ENCODE data around the gene PDZD11. TPM values are rescaled to one million over a fixed set of nuclear protein-coding genes. Genes with fewer than 3 reads are reported as not detected.
"Not testable (repeated sequence)": the region's sequence is repeated elsewhere in the genome, so short reads cannot be mapped to it uniquely, and the experiment has no call there.

Gene PDZD11
- total and polyA plus RNA-seq, 5 donors from 2014 or later: 18.7 to 84.3 (median 56.7) TPM

GRCh38 chrX:70279081-70279480 lies 10.6 kb downstream of the PDZD11 start:
- H3K4me1 Mint-ChIP-seq: no peaks in the 10 kb centered on the region
- DNase-seq: no peak
- H3K27me3 Mint-ChIP-seq: no peaks in the 10 kb centered on the region
- no peaks in the 10 kb centered on the region for H3K9me3 Mint-ChIP-seq
- H3K27ac Mint-ChIP-seq: peak overlapping the region in 1 of 3 donors; percentile 76
- no peaks in the 10 kb centered on the region for H3K9me3 ChIP-seq (ENCODE audit: control insufficient read depth in 2 of 2, low read length in 2 of 2)
- ATAC-seq (ENCODE audit: low read depth in 2 of 2): no peak
- no peak overlapping the region for H3K4me3 Mint-ChIP-seq
- H3K27me3 ChIP-seq (ENCODE audit: control insufficient read depth, insufficient read depth, low read length): no peaks in the 10 kb centered on the region
- no peak overlapping the region for H3K27ac ChIP-seq (ENCODE audit: insufficient read depth, low read length, poor library complexity, severe bottlenecking)
- H3K36me3 Mint-ChIP-seq: peaks cover 4% of the 10 kb centered on the region
- no peaks in the 10 kb centered on the region for H3K4me1 ChIP-seq (ENCODE audit: control insufficient read depth, insufficient read depth, low read length, poor library complexity, severe bottlenecking)
- H3K36me3 ChIP-seq (ENCODE audit: control insufficient read depth, insufficient read depth, low read length): no peaks in the 10 kb centered on the region
- H3K4me3 ChIP-seq (ENCODE audit: low read depth, low read length): no peak overlapping the region

- not testable (repeated sequence) for H3K4me3 ChIP-seq (ENCODE audit: low read depth, low read length); H3K4me3 Mint-ChIP-seq; H3K27me3 Mint-ChIP-seq; H3K27me3 ChIP-seq (ENCODE audit: control insufficient read depth, insufficient read depth, low read length); H3K27ac ChIP-seq (ENCODE audit: insufficient read depth, low read length, poor library complexity, severe bottlenecking); H3K27ac Mint-ChIP-seq; DNase-seq; H3K4me1 ChIP-seq (ENCODE audit: control insufficient read depth, insufficient read depth, low read length, poor library complexity, severe bottlenecking); H3K4me1 Mint-ChIP-seq; H3K9me3 ChIP-seq (ENCODE audit: control insufficient read depth in 2 of 2, low read length in 2 of 2); H3K9me3 Mint-ChIP-seq; H3K36me3 ChIP-seq (ENCODE audit: control insufficient read depth, insufficient read depth, low read length); H3K36me3 Mint-ChIP-seq; ATAC-seq (ENCODE audit: low read depth in 2 of 2)
These were observed 15.7 kb downstream of the PDZD11 start for GRCh38 chrX:70274029-70274428.

GRCh38 chrX:70268034-70268433 lies 21.7 kb downstream of the PDZD11 start, which contains the start of gene ARR3:
ARR3 (plus strand) TSS chrX:70268334; CDS start chrX:70269386, 1,052 bp downstream.
- Mint-ChIP-seq H3K4me1 (no peaks in the 10 kb centered on the region), H3K9me3 (peaks cover 0 to 4% (median 0%) of the 10 kb centered on the region in 7 donors), H3K36me3 (no peaks in the 10 kb centered on the region), H3K4me3 (no peak within 1 kb of the TSS), H3K27ac (peak within 1 kb of the TSS in 1 of 3 donors; percentile 47), H3K27me3 (no peaks in the 10 kb centered on the region)
- ATAC-seq (ENCODE audit: low read depth in 2 of 2) (no peak), DNase-seq (no peak)
- Histone ChIP-seq H3K4me3 (ENCODE audit: low read depth, low read length) (no peak within 1 kb of the TSS), H3K27me3 (ENCODE audit: control insufficient read depth, insufficient read depth, low read length) (no peaks in the 10 kb centered on the region), H3K4me1 (ENCODE audit: control insufficient read depth, insufficient read depth, low read length, poor library complexity, severe bottlenecking) (no peaks in the 10 kb centered on the region), H3K27ac (ENCODE audit: insufficient read depth, low read length, poor library complexity, severe bottlenecking) (no peak within 1 kb of the TSS), H3K36me3 (ENCODE audit: control insufficient read depth, insufficient read depth, low read length) (no peaks in the 10 kb centered on the region), H3K9me3 (ENCODE audit: control insufficient read depth in 2 of 2, low read length in 2 of 2) (no peaks in the 10 kb centered on the region)

GRCh38 chrX:70264784-70265183 lies 24.9 kb downstream of the PDZD11 start:
- H3K9me3 Mint-ChIP-seq: peaks cover 0 to 4% (median 0%) of the 10 kb centered on the region in 7 donors
- H3K9me3 ChIP-seq (ENCODE audit: control insufficient read depth in 2 of 2, low read length in 2 of 2): no peaks in the 10 kb centered on the region
- DNase-seq (no peak), ATAC-seq (ENCODE audit: low read depth in 2 of 2) (no peak)
- H3K36me3 Mint-ChIP-seq: no peaks in the 10 kb centered on the region
- no peaks in the 10 kb centered on the region for H3K36me3 ChIP-seq (ENCODE audit: control insufficient read depth, insufficient read depth, low read length)
- peak overlapping the region in 1 of 3 donors; percentile 38 for H3K27ac Mint-ChIP-seq
- H3K4me1 Mint-ChIP-seq: no peaks in the 10 kb centered on the region
- H3K4me1 ChIP-seq (ENCODE audit: control insufficient read depth, insufficient read depth, low read length, poor library complexity, severe bottlenecking): no peaks in the 10 kb centered on the region
- no peak overlapping the region for H3K4me3 ChIP-seq (ENCODE audit: low read depth, low read length)
- H3K4me3 Mint-ChIP-seq: no peak overlapping the region
- no peaks in the 10 kb centered on the region for H3K27me3 Mint-ChIP-seq
- H3K27ac ChIP-seq (ENCODE audit: insufficient read depth, low read length, poor library complexity, severe bottlenecking): no peak overlapping the region
- H3K27me3 ChIP-seq (ENCODE audit: control insufficient read depth, insufficient read depth, low read length): no peaks in the 10 kb centered on the region

GRCh38 chrX:70262952-70263567 lies 26.7 kb downstream of the PDZD11 start:
- H3K36me3 Mint-ChIP-seq: no peaks in the 10 kb centered on the region

GRCh38 chrX:70260104-70260503 lies 29.6 kb downstream of the PDZD11 start, which contains the start of gene P2RY4:
P2RY4 (minus strand) TSS chrX:70260204; CDS start chrX:70259624, 580 bp downstream.
- Mint-ChIP-seq H3K36me3 (no peaks in the 10 kb centered on the region), H3K4me1 (no peaks in the 10 kb centered on the region), H3K27me3 (no peaks in the 10 kb centered on the region), H3K4me3 (no peak within 1 kb of the TSS), H3K27ac (no peak within 1 kb of the TSS), H3K9me3 (peaks cover 0 to 1% (median 0%) of the 10 kb centered on the region in 7 donors)
- H3K4me1 ChIP-seq (ENCODE audit: control insufficient read depth, insufficient read depth, low read length, poor library complexity, severe bottlenecking): no peaks in the 10 kb centered on the region
- no peaks in the 10 kb centered on the region for H3K36me3 ChIP-seq (ENCODE audit: control insufficient read depth, insufficient read depth, low read length)
- no peak within 1 kb of the TSS for H3K27ac ChIP-seq (ENCODE audit: insufficient read depth, low read length, poor library complexity, severe bottlenecking)
- ATAC-seq (ENCODE audit: low read depth in 2 of 2): no peak
- H3K4me3 ChIP-seq (ENCODE audit: low read depth, low read length): no peak within 1 kb of the TSS
- no peaks in the 10 kb centered on the region for H3K9me3 ChIP-seq (ENCODE audit: control insufficient read depth in 2 of 2, low read length in 2 of 2)
- no peaks in the 10 kb centered on the region for H3K27me3 ChIP-seq (ENCODE audit: control insufficient read depth, insufficient read depth, low read length)
- DNase-seq: no peak

More at GRCh38 chrX:70262952-70263567, 26.7 kb downstream of the PDZD11 start:
- no peaks in the 10 kb centered on the region for H3K27me3 ChIP-seq (ENCODE audit: control insufficient read depth, insufficient read depth, low read length)
- Mint-ChIP-seq H3K27ac (no peak overlapping the region), H3K4me1 (no peaks in the 10 kb centered on the region), H3K4me3 (no peak overlapping the region), H3K9me3 (peaks cover 0 to 1% (median 0%) of the 10 kb centered on the region in 7 donors), H3K27me3 (no peaks in the 10 kb centered on the region)
- H3K4me1 ChIP-seq (ENCODE audit: control insufficient read depth, insufficient read depth, low read length, poor library complexity, severe bottlenecking): no peaks in the 10 kb centered on the region
- no peak overlapping the region for H3K27ac ChIP-seq (ENCODE audit: insufficient read depth, low read length, poor library complexity, severe bottlenecking)
- peak in 2 of 3 donors; percentile 4 to 43 for DNase-seq
- no peak for ATAC-seq (ENCODE audit: low read depth in 2 of 2)
- H3K9me3 ChIP-seq (ENCODE audit: control insufficient read depth in 2 of 2, low read length in 2 of 2): no peaks in the 10 kb centered on the region
- no peak overlapping the region for H3K4me3 ChIP-seq (ENCODE audit: low read depth, low read length)
- H3K36me3 ChIP-seq (ENCODE audit: control insufficient read depth, insufficient read depth, low read length): no peaks in the 10 kb centered on the region

GRCh38 chrX:70257423-70258288 lies 32.1 kb downstream of the PDZD11 start:
- H3K4me1 Mint-ChIP-seq: no peaks in the 10 kb centered on the region
- ATAC-seq (ENCODE audit: low read depth in 2 of 2): no peak
- no peaks in the 10 kb centered on the region for H3K27me3 ChIP-seq (ENCODE audit: control insufficient read depth, insufficient read depth, low read length)
- H3K27ac Mint-ChIP-seq: no peak overlapping the region
- H3K36me3 ChIP-seq (ENCODE audit: control insufficient read depth, insufficient read depth, low read length): no peaks in the 10 kb centered on the region
- H3K9me3 ChIP-seq (ENCODE audit: control insufficient read depth in 2 of 2, low read length in 2 of 2): no peaks in the 10 kb centered on the region
- H3K9me3 Mint-ChIP-seq: peaks cover 0 to 1% (median 0%) of the 10 kb centered on the region in 7 donors
- H3K4me3 ChIP-seq (ENCODE audit: low read depth, low read length): no peak overlapping the region
- H3K27me3 Mint-ChIP-seq: no peaks in the 10 kb centered on the region
- no peak for DNase-seq
- H3K4me1 ChIP-seq (ENCODE audit: control insufficient read depth, insufficient read depth, low read length, poor library complexity, severe bottlenecking): no peaks in the 10 kb centered on the region
- no peak overlapping the region for H3K4me3 Mint-ChIP-seq
- no peak overlapping the region for H3K27ac ChIP-seq (ENCODE audit: insufficient read depth, low read length, poor library complexity, severe bottlenecking)
- H3K36me3 Mint-ChIP-seq: no peaks in the 10 kb centered on the region
